ENCODE data around the gene ABCC12.

Gene ABCC12

GRCh38 chr16:48140821-48141220, 15.0 kb downstream of the ABCC12 start:
- no peak overlapping the region for H3K27ac ChIP-seq
- TF ChIP-seq ZFX (IDR thresholded peaks at IDR 0.05), result no peak
- TF ChIP-seq CTCF (conservative IDR thresholded peaks at IDR 0.05), result no peak

- no peak for TF ChIP-seq CTCF (conservative IDR thresholded peaks at IDR 0.05)
- TF ChIP-seq ZFX (IDR thresholded peaks at IDR 0.05), result no peak
- H3K27ac ChIP-seq, result no peak overlapping the region
These were observed 16.3 kb downstream of the ABCC12 start for GRCh38 chr16:48139517-48139916.

GRCh38 chr16:48138543-48138942, 17.2 kb downstream of the ABCC12 start:
- no peak overlapping the region for H3K27ac ChIP-seq
- no peak for TF ChIP-seq ZFX (IDR thresholded peaks at IDR 0.05)
- no peak for TF ChIP-seq CTCF (conservative IDR thresholded peaks at IDR 0.05)

- H3K27ac ChIP-seq, result no peak overlapping the region
- TF ChIP-seq CTCF (conservative IDR thresholded peaks at IDR 0.05) (no peak), ZFX (IDR thresholded peaks at IDR 0.05) (no peak)
These were observed 18.0 kb downstream of the ABCC12 start for GRCh38 chr16:48137822-48138221.

- TF ChIP-seq CTCF (conservative IDR thresholded peaks at IDR 0.05) (no peak), ZFX (IDR thresholded peaks at IDR 0.05) (no peak)
These were observed 19.0 kb downstream of the ABCC12 start for GRCh38 chr16:48136547-48137360.

GRCh38 chr16:48133455-48134211, 22.2 kb downstream of the ABCC12 start:
- H3K27ac ChIP-seq, result no peak overlapping the region
- TF ChIP-seq CTCF (conservative IDR thresholded peaks at IDR 0.05) (no peak), ZFX (IDR thresholded peaks at IDR 0.05) (no peak)

More at GRCh38 chr16:48136547-48137360, 19.0 kb downstream of the ABCC12 start:
- no peak overlapping the region for H3K27ac ChIP-seq

GRCh38 chr16:48132696-48133095, 23.1 kb downstream of the ABCC12 start:
- no peak for TF ChIP-seq CTCF (conservative IDR thresholded peaks at IDR 0.05)
- no peak for TF ChIP-seq ZFX (IDR thresholded peaks at IDR 0.05)
- H3K27ac ChIP-seq, result no peak overlapping the region

Data from C4-2B (cell line).